HG03095 (cell line): ENCODE results near the gene HLF.
"Not testable (repeated sequence)": the region's sequence is repeated elsewhere in the genome, so short reads cannot be mapped to it uniquely, and the experiment has no call there.

ENCODE experiments used
- ATAC-seq: cut with Tn5 transposase; IDR thresholded peaks from one replicate; pipeline ENCODE4 v1.9.1; 2021; ENCODE audit warnings: moderate library complexity; ENCODE audit not compliant: unreplicated experiment

Gene HLF

GRCh38 chr17:55323518-55324295, 58.9 kb downstream of the HLF start:
- no peak for ATAC-seq

DNA sequence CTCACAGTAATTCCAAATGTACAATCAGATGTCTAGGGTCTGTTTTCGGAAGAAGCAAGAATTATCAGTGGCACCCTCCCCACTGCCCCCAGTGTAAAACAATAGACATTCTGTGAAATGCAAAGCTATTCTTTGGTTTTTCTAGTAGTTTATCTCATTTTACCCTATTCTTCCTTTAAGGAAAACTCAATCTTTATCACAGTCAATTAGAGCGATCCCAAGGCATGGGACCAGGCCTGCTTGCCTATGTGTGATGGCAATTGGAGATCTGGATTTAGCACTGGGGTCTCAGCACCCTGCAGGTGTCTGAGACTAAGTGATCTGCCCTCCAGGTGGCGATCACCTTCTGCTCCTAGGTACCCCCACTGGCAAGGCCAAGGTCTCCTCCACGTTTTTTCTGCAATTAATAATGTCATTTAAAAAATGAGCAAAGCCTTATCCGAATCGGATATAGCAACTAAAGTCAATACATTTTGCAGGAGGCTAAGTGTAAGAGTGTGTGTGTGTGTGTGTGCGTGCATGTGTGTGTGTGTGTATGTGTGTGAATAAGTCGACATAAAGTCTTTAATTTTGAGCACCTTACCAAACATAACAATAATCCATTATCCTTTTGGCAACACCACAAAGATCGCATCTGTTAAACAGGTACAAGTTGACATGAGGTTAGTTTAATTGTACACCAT, 59.7 kb downstream of the HLF start:
- ATAC-seq: no peak

- ATAC-seq: no peak
Measured at GRCh38 chr17:55325406-55325805, 60.6 kb downstream of the HLF start.

GRCh38 chr17:55326030-55326429, 61.3 kb downstream of the HLF start:
- ATAC-seq: no peak

DNA sequence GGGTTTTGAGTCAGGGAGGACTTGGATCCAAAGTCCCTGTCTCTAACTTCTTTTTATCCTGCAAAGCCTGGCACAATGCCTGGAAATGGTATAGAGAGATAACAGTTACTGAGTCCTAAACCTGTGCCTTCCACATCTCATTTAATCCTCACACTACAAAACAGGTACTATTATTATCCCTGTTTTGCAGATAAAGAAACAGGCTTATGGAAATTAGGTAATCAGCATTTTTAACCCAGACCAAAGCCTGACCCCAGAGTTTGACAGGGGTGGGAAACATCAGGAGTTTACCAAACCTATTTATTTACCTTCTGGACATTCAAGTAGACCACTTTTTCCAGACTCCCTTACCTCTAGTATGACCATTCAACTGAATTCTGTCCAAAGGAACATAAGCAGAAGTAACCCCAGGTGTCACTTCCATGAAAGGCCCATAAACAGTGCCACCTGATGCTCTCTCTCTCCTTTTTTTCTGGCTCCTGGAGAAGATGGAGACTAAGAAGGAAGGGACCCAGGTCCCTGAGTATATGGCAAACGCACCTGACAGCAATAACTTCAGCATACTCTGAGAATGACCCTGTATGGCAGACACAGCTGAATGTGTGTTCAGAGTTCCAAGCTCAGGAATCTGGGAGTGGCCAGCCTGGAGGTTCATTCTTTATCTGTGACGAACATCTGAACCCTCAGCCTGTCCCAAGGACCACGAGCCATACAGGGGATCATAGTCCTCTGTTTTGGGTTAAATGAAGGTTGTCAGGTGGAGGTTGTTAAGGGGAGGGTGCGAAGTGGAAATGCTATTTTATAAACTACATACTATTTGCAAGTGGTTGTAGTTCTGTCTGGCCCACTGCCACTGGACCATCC, 62.7 kb downstream of the HLF start:
- no peak for ATAC-seq

DNA sequence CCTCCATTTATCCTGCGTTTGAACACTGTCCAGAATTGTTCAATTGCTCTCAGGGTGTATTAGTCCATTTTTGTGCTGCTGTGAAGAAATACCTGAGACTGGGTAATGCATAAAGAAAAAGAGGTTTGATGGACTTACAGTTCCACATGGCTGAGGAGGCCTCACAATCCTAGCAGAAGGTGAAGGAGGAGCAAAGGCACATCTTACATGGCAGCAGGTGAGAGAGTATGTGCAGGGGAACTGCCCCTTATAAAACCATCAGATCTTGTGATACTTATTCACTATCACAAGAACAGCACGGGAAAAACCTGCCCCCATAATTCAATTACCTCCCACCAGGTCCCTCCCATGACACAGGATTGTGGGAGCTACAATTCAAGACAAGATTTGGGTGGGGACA, 63.8 kb downstream of the HLF start:
- not testable (repeated sequence) for ATAC-seq

DNA sequence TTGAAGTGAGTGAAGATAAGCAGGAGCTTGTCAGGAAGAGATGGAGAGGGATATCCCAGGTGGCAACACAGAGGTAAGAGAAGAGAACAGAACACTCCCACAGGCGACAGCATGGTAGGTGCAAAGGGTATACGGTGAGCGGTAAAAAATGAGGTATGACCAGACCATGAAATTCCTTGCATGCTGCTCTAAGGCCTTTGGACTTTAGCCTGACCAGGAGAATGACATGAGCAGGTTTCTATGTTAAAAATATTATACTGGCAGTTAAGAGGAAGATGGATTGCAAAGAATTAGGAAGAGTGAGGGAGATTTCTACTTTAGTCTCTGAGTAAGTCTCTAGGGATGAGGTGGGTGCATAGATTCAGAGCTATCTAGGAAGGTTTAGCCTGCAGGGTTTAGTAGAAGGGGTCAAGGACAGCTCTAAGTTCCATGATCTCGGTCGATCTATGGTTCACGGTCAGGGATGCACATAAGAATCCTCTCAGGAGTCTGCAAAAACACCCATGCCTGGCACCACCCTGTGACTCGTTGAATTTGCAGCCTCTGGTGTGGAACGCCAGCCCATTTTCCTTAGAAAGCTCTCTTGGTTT, 65.7 kb downstream of the HLF start:
- ATAC-seq: no peak

DNA sequence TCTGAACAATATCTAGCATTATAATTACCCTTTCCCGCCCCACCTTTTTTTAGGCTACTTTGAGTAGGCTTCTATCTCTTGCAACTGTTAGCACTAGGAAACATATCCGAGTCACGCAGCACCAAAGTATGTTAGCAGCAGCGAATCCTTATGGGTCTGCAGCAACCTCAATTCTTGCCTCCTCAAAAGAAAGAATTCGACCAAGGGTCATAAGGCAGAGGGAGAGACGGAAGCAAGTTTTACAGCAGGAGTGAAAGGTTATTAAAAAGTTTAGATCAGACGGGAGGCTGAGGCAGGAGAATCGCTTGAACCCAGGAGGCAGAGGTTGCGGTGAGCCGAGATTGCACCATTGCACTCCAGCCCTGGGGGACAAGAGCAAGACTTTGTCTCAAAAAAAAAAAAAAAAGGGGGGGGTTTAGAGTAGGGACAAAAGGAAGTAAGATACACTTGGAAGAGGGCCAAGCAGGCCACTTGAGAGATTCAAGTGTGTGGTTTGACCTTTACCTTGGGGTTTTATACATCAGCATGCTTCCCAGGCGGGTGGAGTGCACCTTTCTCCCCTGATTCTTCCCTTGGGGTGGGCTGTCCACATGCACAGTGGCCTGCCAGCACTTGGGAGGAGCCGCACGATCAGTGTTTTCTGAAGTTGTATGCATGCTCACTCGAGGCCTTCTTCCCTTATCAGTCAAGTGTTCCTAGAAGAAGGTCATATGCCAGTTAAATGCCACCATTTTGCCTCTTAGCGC, 67.7 kb downstream of the HLF start:
- no peak for ATAC-seq

- ATAC-seq: no peak
Measured at GRCh38 chr17:55334285-55334684, 69.5 kb downstream of the HLF start.

DNA sequence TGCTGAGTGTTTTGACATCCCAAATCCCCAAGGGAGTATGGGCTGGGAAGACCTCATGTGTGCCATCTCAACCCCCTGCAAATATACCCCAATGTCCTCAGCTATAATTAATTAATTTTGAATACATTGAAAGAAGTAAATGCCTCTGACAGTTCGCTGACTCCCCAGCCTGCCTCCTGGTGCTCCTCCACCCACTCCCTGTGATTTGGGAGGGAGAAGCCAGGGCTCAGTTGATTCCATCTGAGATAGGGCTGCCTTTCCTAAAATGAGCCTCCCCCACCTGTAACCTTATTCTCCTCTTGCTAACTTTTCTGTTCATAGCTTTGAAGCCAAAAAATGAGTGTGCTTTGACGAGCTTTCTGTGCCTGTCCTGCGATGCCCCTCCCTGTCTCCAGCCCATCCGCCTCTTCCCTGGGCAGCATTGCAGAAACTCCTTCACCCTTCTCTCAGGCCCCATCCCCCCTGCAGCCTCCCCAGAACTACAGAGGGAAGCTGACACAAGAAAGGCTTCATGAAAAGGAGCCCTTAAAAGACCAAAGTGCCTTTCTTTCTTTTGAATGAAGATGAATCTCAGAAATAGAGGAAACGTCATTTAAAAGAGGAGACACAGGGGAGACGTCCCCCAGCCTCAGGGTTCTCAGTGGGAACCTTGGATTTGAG, 70.3 kb downstream of the HLF start:
- ATAC-seq: no peak

GRCh38 chr17:55335625-55336024, 70.9 kb downstream of the HLF start:
- no peak for ATAC-seq

DNA sequence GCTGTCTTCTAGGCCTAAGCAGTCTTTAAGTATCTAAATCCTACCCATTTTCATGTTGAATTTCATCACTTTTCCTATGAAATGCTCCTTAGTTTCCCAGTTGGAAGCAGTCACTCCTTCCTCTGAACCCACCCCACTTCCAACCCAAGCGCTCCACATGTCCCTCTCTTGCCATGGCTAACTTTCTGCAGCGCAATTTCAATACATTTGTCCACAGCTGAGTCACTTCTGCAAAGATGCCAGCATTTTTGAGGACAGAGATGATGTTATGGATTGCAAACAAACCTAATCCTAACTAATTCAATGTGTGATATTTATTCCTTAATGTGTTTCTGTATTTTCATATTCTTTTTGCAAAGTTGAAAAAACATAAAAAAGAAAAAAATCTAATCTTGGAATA, 71.7 kb downstream of the HLF start:
- no peak for ATAC-seq

GRCh38 chr17:55340176-55340575, 75.4 kb downstream of the HLF start:
- no peak for ATAC-seq

GRCh38 chr17:55340686-55341085, 75.9 kb downstream of the HLF start:
- ATAC-seq: no peak

DNA sequence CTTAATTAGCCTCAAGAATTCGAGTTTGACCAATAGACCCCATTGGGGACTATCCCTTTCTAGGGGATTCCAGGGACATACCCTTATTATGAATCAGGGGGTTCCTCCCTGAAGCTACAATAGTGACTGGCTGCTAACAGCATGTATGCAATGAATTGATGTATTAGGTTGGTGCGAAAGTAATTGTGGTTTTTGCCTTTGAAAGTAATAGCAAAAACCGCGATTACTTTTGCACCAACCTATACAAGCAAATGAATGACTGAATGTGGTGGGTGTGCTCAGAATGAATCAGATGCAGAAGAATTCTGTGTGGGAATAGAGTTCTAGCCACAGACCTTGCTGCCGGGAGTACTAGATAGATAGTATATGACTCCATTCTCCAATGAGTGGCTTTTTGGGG, 76.7 kb downstream of the HLF start:
- no peak for ATAC-seq

DNA sequence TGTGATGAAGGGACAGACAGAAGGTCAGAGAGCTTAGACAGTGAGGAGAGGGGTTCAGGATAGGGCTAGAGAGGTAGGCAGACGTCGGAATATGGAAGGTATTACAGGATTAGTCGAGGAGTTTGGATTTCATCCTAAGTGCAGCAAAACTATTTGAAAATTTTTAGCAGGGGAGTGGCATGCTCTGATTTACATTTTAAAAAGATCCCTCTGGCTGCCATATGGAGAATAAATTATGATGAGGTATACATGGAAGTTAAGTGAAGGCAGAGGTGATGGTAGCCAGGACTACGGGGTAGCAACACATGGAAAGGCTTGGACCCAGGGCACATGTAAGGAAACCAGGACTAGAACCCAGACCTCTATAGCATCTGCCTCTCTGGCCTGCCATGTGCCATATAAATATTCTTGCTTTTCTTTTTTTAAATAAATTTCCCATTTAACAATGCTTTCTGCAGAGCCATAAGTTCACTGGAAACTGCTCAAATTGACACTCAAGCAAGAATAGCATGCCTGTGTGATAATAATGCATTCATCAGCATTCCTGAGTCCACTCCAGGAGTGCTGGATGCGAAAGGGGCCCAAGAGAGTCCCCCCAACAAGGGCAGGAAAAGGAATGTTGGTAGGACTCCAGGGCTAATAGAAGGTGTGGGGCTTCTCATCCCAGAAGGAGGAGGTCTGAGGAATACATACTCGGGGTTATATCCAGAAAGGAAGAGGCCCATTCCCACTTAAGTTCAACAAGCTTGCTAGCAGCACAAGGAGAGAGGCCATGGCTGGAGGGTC, 78.2 kb downstream of the HLF start:
- no peak for ATAC-seq

DNA sequence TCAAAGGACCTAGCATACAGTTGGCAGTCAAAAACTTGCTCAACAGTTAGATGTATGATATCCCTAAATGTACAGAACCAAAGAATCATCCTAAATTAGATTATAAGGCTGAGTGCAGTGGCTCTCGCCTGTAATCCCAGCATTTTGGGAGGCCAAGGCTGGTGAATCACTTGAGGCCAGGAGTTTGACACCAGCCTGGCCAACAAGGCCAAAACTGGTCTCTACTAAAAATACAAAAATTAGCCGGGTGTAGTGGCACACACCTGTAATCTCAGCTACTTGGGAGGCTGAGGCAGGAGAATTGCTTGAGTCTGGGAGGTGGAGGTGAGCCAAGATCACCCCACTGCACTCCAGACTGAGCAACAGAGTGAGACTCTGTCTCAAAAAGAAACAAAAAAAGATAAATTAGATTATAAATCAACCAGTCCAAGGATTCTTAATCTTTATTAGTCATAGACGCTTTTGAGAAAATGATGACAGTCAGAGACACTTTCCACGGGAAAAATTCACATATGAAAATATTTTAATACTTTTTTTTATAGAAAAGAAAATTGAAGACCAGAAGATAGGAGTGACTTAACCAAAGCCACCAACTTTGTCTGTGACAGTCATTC, 79.2 kb downstream of the HLF start:
- no peak for ATAC-seq

- ATAC-seq: no peak
Measured at GRCh38 chr17:55344514-55344997, 79.8 kb downstream of the HLF start.

GRCh38 chr17:55345132-55345531, 80.4 kb downstream of the HLF start:
- ATAC-seq: no peak
